ENCODE results near the gene CACNA2D4.
A peak's percentile ranks its signal among the peaks of the same experiment; 100 is the strongest.

GRCh38 chr12:1804545-1805332, 113.7 kb downstream of the CACNA2D4 start:
- TF ChIP-seq CTCF (IDR thresholded peaks at IDR 0.05) (peak in 1 of 4 experiments; percentile 7), POLR2AphosphoS5 (IDR thresholded peaks at IDR 0.05) (no peak), POLR2A (IDR thresholded peaks at IDR 0.05) (no peak)

Measured in gastroesophageal sphincter (tissue), 3 donors.